HG03103 (cell line): Measurements from ENCODE around the gene PHTF2.
"Not testable (repeated sequence)": the region's sequence is repeated elsewhere in the genome, so short reads cannot be mapped to it uniquely, and the experiment has no call there.

ENCODE experiments used
- ATAC-seq: cut with Tn5 transposase; IDR thresholded peaks from one replicate; pipeline ENCODE4 v1.9.1; 2021; ENCODE audit warnings: low read depth; ENCODE audit not compliant: unreplicated experiment

The PHTF2 gene

DNA sequence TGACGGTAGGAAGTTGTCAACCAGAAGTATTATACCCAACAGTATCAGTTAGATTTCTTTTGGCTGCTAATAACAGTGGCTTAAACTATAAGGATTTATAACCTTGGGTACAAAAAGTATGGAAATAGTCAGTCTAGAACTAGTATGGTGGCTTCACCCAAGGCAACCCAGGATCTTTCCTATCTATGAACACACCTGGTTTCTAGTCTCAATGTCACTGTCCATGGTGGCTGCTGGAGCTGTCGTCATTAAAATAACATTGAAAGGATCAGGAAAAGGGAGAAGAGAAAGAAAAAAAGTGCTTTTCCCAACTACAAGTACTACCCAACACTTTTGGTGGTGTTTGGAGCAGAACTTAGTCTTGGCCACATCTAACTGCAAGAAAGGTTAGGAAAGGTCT is 27.7 kb downstream of the PHTF2 start:
- no peak for ATAC-seq

DNA sequence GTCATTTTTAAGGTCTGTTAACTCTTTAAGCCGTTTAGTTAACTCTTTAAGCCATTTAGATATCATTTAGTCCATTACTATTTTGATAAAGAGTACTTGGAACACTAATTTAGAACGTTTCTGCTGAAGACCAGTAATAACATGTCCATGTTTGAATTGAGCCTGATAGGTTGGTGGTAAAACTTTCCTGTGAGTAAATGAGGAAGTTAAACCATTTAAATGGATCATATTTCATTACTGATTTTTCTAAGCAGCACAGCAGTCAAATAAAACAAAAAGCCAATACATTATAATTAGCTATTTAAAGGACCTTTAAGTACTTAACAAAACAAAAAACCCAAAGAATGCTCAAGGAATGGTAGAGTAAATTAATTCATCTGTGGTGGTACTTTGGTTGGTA is 29.4 kb downstream of the PHTF2 start:
- no peak for ATAC-seq

DNA sequence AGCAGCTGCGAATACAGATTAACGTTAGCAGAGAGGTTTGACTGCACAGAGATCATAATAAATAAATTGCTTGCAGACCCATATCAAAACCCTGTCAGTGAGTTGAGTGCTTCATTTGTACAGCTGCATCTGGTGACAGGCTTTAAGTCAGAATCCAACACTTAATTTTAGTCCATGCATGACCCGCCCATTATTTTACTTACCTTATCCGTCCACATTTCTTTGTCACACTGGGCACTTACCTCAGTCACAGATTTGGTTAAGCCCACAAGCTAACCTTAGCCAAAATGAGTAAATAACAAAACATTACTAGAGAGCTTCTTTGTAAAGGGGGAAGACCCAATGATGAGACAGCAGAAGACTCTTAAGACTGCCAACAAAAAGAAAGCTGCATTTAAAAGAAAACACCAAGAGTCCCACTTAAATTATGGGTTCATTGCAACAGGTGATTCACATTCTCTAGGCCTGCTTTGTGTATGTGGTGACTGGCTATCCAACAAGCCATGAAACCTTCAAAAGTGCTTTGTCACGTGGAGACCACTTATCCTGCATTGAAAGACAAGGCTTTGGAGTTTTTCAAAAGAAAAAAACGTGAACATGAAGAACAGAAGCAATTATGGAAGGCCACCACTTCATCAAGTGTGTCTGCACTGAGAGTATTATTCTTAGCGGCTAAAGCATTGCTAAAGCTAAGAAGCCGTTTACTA is 32.2 kb downstream of the PHTF2 start:
- no peak for ATAC-seq

DNA sequence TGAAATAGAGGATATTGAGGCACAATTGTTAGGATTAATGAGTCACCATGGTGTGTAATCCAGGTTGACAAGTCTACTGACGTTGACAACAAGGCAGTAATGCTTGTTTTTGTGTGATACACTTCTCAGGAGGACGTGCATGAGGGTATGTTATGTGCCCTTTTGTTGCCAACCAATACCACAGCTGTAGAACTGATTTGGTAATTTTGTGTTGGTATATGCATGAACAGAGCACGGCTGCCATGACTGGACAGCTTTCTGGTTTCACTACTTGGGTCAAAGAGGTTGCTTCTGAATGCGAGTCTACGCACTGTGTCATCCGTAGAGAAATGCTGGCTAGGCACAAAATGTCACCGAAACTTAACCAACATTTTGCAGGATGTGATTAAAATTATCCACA is 32.9 kb downstream of the PHTF2 start:
- ATAC-seq = no peak

DNA sequence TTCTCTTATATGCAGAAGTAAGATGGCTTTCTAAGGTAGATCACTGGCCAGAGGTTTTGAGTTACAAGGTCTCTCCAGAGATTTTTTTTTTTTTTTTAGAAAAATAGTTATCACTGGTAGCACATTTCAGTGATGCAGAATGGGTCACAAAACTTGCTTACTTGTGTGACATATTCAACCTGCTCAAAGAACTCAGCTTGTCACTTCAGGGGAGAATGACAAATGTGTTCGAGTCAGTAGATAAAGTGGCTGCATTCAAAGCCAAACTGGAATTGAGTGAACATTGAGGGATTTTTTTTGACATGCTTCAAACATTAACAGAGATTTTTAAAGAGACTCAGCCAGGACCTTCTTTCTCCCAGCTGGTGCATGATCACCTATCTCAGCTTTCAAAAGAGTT is 33.4 kb downstream of the PHTF2 start:
- no peak for ATAC-seq

DNA sequence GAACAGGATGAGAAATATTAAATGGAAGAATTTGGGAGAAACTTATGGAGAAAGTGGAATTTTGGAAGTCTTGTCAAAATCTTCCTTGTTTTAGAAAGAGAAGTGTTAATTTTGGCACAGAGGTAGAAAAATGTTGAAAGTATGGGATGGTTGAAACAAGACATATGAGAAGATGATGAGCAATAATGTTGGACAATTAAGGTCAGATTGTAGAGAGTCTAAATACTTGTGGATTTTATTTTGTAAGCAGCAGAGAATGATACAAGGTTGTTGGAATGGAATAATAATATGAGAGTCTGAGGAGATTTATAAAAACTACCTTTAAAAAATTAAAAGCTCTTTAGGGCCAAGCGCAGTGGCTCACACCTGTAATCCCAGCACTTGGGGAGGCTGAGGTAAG is 34.6 kb downstream of the PHTF2 start:
- ATAC-seq = no peak

DNA sequence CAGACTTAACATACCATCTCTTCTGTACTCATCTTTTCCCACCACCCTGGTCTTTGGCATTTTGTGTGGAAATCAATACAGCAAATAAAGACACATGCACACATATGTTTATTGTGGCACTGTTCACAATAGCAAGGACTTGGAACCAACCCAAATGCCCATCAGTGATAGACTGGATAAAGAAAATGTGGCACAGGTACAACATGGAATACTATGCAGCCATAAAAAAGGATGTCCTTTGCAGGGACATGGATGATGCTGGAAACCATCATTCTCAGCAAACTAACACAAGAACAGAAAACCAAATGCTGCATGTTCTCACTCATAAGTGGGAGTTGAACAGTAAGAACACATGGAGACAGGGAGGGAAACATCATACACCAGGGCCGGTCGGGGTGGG is 37.9 kb downstream of the PHTF2 start:
- not testable (repeated sequence) for ATAC-seq

DNA sequence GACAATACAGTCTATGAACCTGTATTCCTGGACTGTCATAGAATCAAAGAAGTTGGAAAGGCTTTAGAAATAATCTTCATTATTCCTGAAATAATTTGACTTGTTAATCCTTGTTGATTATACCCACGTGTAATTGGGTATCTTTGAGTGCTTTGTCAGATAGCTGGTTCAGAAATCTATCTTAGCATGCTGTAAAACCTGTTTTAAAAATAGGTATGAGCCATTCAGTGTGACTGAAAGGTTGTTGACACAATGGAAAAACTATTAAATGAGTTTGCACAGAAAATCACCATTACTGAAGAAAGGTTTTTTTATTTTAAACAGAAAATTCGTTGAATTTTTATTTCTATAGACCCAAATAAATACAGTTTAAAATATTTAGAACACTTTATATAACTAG is 38.7 kb downstream of the PHTF2 start:
- no peak for ATAC-seq

DNA sequence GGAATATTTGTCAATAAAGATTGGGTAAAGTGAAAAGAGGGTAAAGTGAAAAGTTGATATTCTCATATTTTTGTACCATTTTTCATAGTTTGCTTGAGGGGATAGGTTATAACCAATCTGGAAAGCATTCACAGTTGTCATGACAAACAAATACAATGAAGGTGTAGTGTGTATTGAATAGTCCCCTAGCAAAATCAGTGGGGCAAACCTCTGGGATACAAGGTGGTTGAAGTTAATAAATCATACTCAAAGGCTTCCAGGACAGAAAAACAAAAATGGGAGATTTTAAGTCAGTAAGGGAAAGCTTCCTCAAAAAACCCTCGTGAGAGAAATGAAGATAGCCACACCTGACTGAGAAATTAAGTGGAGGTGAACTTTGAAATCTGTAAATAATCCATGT is 39.4 kb downstream of the PHTF2 start:
- no peak for ATAC-seq

DNA sequence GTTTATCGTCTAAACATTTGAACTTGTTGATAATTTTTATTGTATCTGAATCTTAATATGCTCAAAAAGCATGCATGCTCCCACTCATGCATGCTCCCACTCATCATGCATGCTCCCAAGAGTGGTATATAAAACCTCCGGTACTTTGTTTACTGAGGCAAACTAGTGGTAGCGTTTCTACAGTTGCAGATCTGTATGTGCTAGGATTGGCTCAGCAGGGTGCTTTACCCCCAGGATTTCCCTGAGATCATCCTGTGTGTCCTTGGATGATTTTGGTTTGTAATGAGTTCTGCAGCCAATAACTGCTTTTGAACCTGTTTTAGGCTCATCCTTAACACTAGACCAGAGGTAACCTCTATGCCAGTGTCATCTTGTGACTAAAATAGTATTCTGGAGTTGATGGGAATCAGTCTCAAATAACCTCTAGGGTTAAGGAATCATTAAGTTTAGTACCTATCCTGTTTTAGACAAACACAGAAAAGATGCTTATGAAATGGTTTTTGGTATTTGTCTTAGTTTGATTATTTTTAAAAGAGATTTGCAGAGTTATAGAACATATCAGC is 40.4 kb downstream of the PHTF2 start:
- ATAC-seq = no peak

DNA sequence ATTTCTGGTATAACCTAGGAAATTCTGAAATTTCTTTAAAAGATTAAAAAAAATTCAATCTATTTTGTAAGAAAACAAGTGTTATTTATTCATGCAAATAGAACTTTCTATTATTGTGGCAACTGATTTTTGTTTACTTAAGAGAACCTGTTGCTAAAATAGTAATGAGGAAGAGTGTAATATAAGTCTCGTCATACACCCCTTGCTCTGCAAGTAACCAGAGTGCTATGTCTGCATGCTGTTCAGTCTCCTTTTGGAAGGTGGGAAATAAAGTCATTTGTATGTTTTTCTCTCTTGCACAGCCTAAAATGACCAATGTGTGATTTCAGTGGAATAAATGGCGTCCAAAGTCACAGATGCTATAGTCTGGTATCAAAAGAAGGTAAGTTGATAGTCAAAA is 41.3 kb downstream of the PHTF2 start:
- ATAC-seq = no peak

DNA sequence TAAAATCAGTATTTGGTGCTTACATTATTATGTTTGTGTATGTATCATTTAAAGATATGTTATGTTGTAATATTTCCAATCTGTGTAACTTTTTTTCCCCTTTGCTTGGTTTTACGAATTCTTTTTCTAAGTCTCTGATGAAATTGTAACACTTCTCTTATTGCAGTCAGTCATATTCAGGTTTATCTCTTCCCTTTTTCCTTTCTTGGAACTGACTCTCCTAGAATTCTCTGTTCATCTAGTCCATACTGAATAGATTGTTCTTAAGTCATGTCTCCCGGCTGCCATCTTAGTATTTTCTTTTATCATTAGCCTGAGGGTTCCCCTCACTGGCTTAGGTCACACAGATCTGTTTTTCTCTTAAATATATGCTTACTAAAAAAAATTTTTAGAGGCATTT is 44.6 kb downstream of the PHTF2 start:
- no peak for ATAC-seq

DNA sequence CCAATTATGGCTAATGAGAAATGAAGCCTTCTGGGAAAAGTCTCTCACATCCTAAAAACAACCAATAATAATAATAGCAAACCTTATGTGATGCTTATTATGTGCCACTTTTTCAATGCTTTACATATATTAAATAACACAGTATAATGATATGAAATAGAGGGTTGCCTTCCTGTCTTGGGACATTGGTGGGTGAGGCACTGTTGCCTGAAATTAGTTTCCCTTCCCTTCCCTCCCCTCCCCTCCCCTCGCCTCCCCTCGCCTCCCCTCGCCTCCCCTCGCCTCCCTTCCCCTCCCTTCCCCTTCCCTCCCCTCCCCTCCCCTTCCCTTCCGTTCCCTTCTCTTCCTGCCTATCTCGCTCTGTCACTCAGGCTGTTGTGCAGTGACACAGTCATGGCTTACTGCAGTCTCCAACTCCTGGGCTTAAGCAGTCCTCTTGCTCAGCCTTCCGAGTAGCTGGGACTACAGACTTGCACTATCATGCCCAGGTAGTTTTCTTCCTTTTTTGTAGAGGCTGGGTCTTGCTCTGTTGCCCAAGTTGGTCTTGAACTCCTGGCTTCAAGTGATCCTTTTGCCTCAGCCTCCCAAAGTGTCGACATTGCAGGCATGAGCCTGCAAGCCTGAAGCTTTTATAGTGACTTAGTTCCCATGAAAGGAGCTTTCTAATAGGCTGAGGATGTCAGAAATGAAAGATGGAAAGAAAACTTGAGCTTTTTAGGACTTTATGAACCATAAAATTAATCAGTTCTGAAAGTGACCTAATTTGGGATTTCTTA is 47.9 kb downstream of the PHTF2 start:
- no peak for ATAC-seq

DNA sequence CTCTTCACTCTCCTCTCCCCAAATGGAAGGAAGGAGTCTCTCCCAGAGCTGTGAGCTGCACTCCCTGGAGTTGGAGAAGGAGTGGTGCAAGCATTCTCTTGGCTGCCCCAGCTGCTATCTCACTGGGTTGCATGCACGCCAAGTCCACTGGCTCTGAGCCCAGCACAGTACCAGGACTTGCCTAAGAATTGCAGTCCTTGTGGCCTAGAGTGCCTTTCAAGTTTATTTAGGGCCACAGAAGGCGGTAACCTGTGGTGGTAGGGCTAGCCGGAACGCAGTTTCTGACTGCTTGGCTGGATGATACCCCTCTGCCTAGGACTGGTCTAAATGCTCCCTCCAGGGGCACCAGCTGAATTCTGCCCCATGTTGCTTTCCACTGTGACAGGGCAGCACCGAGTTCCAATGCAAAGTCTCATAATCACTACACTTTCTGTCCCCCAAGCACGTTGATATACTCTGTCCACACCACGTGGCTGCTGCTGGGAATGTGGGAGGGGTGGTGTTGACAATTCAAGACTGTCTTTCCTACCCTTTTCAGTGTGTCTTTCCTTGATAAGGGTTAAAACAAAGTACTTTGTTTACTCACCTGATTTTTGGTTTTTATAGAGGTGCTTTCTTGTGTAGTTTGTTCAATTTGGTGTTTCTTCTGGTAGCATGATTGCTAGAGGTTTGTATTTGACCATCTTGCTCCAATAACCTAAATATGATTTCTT is 57.0 kb downstream of the PHTF2 start:
- ATAC-seq = no peak

DNA sequence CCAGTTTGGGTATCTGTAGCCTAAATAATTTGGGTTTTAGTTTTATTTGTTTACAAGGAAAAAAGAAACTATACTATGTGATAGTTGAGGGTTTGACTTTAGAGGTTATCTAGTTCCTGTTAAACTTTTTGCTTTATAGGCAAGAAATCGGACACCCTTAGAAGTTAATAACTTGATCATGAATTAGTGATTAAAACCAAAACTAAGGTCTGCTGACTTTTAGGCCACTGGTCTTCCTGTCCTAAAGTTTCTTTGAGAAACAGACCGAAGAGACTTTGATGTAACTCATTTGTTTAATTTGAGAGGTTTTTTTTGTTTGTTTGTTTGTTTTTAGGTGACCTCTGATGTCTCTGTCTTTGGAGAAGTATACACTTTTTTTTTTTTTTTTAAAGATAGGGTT is 59.7 kb downstream of the PHTF2 start:
- ATAC-seq = no peak

DNA sequence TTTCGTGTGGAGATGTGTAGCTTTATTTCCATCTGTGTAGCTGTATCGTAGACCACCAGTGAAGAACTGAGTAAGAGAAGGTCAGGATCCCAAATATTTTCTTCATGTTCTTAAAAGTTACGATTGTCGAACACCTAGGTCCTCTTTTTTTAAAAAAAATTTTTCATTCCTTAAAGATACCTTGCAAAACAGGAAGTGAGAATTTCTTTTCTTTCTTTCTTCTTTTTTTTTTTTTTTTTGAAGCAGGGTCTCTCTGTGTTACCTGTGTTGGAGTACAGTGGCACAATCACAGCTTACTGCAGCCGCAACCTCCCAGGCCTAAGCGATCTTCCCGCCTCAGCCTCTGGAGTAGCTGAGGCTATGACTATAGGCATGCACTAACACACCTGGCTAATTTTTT is 60.8 kb downstream of the PHTF2 start:
- ATAC-seq = no peak

DNA sequence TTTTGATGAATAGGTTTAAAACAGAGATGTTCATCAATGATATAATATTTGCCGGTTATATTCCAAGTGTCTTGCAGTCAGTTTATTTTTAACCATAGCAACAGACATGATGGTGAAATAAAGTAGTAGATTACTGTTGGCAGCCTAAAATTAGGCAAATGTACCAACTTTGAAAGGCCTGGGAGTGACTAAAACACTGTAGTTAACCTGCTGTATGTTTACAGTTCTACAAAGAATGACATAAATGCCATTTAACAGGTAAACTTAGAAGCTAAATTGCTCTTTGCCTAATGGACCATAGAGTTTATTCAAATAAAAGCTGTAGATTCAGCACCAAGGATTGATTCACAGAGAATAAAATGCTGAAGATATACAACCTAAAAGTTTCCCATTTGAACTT is 64.1 kb downstream of the PHTF2 start:
- ATAC-seq = no peak

DNA sequence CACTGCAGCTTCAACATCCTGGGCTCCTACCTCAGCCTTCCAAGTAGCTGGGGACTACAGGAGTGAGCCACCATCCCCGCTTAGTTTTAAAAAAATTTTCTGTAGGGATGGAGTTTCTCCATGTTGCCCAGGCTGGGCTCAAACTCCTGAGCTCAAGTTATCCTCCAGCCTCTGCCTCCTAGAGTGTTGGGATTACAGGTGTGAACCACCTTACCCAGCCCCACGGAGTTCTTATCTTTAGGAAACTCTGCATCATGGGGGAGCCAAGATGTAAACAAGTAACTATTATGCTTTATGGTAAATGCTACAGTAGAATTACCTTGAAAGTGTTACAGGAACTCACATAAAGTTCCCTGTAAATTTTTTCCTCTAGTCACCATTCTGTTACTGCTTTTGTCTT is 65.3 kb downstream of the PHTF2 start:
- ATAC-seq = no peak

DNA sequence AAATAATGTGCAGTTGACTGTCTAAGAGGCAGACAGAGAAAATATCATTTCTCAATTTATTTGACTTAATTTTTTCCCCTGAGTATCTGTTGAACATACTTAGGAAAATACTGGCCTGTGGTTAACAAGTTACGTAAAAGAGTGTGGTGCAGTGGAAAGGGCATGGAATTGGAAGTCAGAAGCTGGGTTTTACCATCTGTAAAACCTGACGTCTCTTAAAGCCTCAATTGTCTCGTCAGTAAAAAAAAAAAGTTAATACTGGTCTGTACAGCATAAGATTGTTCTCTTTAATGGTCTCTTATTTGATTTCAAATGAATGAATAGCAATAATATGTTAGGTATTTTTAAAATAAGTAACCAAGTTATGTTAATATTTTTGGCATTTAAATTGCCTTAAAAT is 67.8 kb downstream of the PHTF2 start:
- ATAC-seq = no peak

DNA sequence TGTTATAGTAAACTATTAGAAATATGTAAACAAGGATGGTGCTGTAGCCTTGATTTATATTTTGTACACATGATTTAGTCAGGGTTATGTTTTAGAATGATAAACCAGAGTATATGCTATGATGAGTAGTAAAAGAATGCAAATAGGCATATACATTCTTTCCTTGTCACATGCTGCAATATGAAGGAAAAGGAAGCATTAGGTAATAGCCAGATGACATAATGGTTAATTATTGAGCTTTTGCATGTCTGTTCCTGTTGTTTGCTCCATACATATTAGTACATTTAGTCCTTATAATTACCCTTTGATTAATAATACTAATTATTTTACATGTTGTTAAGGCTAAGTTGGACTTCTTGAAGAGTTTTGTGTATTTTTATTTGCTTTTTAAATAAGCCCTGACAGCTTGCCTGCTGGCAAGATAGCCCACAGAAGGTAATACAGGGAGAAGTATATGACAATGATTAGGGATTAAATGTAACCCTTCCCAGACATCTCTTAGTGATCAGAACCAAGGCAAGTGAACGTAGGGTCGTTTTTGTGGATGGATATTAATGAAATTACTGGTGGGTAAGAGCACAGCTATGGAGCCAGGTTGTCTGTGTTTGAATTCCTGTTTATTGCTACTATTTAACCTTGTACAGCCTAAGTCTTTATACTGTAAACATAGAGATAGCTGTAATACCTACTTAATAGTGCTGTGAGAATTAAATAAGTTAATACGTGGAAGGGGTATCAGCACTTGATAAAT is 68.4 kb downstream of the PHTF2 start:
- no peak for ATAC-seq

DNA sequence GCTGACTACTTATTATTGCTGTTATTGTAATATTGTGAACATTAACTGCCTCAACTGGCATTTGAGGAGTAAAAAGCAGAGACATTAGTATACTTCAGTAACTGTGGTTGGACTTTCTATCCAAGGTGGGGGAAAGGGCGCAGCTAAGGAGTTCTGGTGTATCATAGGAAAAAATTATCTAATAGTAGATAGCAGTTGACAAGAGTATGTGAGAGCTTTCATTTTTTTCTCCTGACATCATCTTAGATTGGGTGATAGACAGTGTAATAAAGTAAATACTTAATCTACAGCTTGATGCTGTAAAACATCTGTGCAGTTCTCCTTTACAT is 68.9 kb downstream of the PHTF2 start:
- no peak for ATAC-seq
